22Rv1 (cell line): ENCODE data around the gene AASS.

Experiments
- H3K27ac ChIP-seq: fragments of 450-650 bp; 2 replicates; pipeline ENCODE4 v1.5.1; 2017
- CTCF ChIP-seq: fragments of 450-650 bp; IDR thresholded peaks from 2 replicates; pipeline ENCODE4 v1.5.1; 2017; ENCODE audit warnings: mild to moderate bottlenecking
- ZFX ChIP-seq: fragments of 450-650 bp; IDR thresholded peaks from 2 replicates; pipeline ENCODE4 v1.6.1; 2017; ENCODE audit warnings: antibody characterized with exemption, borderline replicate concordance

AASS gene

GRCh38 chr7:122067077-122067476, 77.0 kb downstream of the AASS start:
- TF ChIP-seq ZFX = no peak
- no peak for TF ChIP-seq CTCF

GRCh38 chr7:122064971-122065370, 79.1 kb downstream of the AASS start:
- H3K27ac ChIP-seq = no peak overlapping the region
- TF ChIP-seq ZFX = no peak
- no peak for TF ChIP-seq CTCF

More at GRCh38 chr7:122067077-122067476, 77.0 kb downstream of the AASS start:
- H3K27ac ChIP-seq = no peak overlapping the region

- TF ChIP-seq CTCF (no peak), ZFX (no peak)
- no peak overlapping the region for H3K27ac ChIP-seq
Measured at GRCh38 chr7:122063146-122063545, 80.9 kb downstream of the AASS start.

DNA sequence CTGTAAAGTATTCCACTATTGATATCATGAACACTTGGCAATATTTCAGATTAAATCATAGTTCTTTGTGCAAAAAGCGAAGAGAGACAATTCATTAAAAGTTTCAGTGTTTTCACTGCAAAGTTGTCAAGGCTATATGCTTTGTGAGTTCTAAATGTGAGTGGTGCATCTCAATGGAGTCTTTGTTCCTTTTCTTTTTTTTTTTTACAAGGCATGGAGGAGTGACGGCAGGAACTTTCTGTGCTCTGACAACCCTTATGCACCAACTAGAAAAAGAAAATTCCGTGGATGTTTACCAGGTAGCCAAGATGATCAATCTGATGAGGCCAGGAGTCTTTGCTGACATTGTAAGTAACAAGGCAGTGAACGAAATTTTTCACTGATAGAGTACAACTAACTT, 84.5 kb downstream of the AASS start:
- no peak overlapping the region for H3K27ac ChIP-seq
- no peak for TF ChIP-seq CTCF
- no peak for TF ChIP-seq ZFX

- no peak overlapping the region for H3K27ac ChIP-seq
- TF ChIP-seq CTCF (no peak), ZFX (no peak)
Measured at GRCh38 chr7:122056977-122057376, 87.1 kb downstream of the AASS start.

DNA sequence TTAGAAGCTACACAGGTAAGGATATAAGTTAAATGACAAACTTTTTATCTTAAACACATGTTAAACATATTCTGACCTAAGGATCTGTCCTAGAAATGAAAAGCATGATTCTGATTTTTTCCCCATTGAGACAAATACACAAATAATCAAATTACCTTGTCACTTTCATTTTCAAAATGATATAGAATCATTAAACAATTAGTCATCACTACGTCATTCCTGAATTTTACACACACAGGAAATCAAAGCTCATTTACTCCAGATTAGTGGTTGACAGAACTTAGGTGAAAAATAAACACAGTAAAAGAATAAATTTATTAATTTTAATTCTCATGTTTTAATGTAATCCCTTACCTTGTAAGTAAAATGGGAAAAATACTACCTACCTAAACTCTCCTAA, 89.0 kb downstream of the AASS start:
- no peak overlapping the region for H3K27ac ChIP-seq
- TF ChIP-seq CTCF = no peak
- TF ChIP-seq ZFX = no peak

GRCh38 chr7:122054393-122054792, 89.7 kb downstream of the AASS start:
- no peak for TF ChIP-seq CTCF
- no peak for TF ChIP-seq ZFX
- H3K27ac ChIP-seq = no peak overlapping the region
